PC-3 (cell line): ENCODE measurements around the gene A3GALT2.

Experiments
- EZH2 ChIP-seq: fragments of 300-600 bp; sonication (generic); IDR thresholded peaks from one replicate; pipeline ENCODE4 v1.6.1; 2017; ENCODE audit warnings: antibody characterized with exemption, mild to moderate bottlenecking, low read length; ENCODE audit not compliant: unreplicated experiment
- TF ChIP-seq, protein P1 (sequence below): fragments of 300-600 bp; sonication (generic); conservative IDR thresholded peaks from 2 replicates; pipeline ENCODE4 v1.5.1; 2017; ENCODE audit warnings: antibody characterized with exemption, low read depth, mild to moderate bottlenecking, low read length

DNA sequence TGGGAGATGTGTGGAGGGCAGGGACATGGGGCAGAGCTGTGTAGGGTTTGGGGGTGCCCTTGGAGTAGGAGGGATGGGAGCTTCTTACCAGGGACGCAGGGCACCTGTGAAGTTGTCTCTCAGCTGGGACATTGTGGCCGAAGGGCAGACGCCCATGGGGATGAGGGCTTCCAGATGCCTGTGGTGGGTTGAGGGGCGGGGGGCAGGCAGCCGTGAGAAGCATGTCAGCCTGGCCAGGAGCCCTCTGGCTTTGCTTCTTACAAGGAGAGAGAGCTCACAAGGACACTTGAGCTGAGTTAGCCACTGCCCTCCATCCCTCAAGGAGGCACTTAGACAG lies 8.5 kb downstream of the A3GALT2 start:
- TF ChIP-seq, protein P1, sequence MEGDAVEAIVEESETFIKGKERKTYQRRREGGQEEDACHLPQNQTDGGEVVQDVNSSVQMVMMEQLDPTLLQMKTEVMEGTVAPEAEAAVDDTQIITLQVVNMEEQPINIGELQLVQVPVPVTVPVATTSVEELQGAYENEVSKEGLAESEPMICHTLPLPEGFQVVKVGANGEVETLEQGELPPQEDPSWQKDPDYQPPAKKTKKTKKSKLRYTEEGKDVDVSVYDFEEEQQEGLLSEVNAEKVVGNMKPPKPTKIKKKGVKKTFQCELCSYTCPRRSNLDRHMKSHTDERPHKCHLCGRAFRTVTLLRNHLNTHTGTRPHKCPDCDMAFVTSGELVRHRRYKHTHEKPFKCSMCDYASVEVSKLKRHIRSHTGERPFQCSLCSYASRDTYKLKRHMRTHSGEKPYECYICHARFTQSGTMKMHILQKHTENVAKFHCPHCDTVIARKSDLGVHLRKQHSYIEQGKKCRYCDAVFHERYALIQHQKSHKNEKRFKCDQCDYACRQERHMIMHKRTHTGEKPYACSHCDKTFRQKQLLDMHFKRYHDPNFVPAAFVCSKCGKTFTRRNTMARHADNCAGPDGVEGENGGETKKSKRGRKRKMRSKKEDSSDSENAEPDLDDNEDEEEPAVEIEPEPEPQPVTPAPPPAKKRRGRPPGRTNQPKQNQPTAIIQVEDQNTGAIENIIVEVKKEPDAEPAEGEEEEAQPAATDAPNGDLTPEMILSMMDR = no peak
- no peak for TF ChIP-seq EZH2
